MG63 (cell line): Measurements from ENCODE around the gene SALL1. TPM values are rescaled to one million over a fixed set of nuclear protein-coding genes. Genes with fewer than 3 reads are reported as not detected.

Experiments
- DNase-seq: peaks from one replicate; pipeline ENCODE4 v3.0.0-alpha.2; 2020
- H3K27me3 ChIP-seq: fragments of 250-450 bp; sonication (Bioruptor Pico); 2 replicates; pipeline ENCODE4 v1.5.1; 2020; ENCODE audit warnings: mild to moderate bottlenecking, moderate library complexity
- H3K36me3 ChIP-seq: fragments of 250-450 bp; sonication (Bioruptor Pico); 2 replicates; pipeline ENCODE4 v1.5.1; 2020; ENCODE audit warnings: mild to moderate bottlenecking, moderate library complexity
- H3K4me3 ChIP-seq: fragments of 250-450 bp; sonication (Bioruptor Pico); 2 replicates; pipeline ENCODE4 v1.5.1; 2020; ENCODE audit warnings: mild to moderate bottlenecking, moderate library complexity
- H3K9me3 ChIP-seq: fragments of 250-450 bp; sonication (Bioruptor Pico); 2 replicates; pipeline ENCODE4 v1.5.1; 2020; ENCODE audit warnings: mild to moderate bottlenecking, moderate library complexity
- total RNA-seq: library from RNA; depleted of rRNA; stranded (reverse); fragments of >200 nt; shearing (Covaris generic); gene quantifications from 2 replicates; pipeline ENCODE4 v1.2.3, GENCODE V29; 2014; ENCODE audit warnings: low replicate concordance

Gene SALL1
- total RNA-seq, 1 experiment from 2014 or later = 0.13 TPM

- Histone ChIP-seq H3K27me3 (no peaks in the 10 kb centered on the region), H3K4me3 (no peak overlapping the region), H3K36me3 (no peaks in the 10 kb centered on the region), H3K9me3 (no peaks in the 10 kb centered on the region)
- no peak for DNase-seq
Measured at GRCh38 chr16:51163366-51163765, 12.3 kb upstream of the SALL1 start.

GRCh38 chr16:51161440-51162195 is 10.5 kb upstream of the SALL1 start:
- Histone ChIP-seq H3K27me3 (no peaks in the 10 kb centered on the region), H3K4me3 (no peak overlapping the region), H3K36me3 (no peaks in the 10 kb centered on the region), H3K9me3 (no peaks in the 10 kb centered on the region)
- no peak for DNase-seq

DNA sequence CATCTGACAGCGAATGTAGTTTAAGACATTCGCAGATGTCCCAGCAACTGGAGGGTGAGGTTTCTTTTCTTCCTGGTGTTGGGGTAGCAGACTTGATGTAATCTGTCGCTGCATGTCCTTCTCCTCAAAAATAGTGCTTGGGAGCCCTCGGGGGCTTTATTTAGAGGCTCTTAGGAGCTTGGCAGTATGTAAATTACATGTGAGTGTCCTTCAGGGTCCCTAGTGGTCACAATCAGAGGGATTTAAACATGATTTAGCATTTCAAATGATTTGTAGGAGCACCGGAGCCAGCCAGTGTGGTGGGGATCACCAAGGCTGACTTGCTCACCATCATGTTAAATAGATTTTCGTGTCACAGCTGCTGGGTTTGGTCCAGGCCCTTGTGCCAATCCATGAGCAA is 8.8 kb upstream of the SALL1 start:
- no peak for DNase-seq
- Histone ChIP-seq H3K4me3 (no peak overlapping the region), H3K9me3 (no peaks in the 10 kb centered on the region), H3K36me3 (no peaks in the 10 kb centered on the region), H3K27me3 (no peaks in the 10 kb centered on the region)

DNA sequence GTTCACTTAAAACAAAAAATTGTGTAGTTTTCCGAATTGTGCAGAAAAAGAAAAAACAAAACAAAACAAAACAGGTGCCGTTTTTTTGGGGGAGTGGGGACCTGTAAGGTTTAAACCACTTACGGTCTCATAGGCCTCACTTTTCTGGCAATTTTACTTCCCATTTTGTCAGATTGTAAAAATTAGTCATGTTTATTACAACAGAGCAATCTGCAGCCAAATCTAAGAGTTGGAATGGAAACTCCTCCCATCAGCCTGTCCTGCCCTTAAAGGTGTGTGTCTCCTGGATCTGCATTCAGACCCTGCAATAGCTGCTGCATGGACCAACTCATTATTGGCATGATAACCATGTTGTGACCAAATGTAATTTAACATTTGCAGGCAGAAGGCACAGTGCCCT is 8.2 kb upstream of the SALL1 start:
- Histone ChIP-seq H3K27me3 (no peaks in the 10 kb centered on the region), H3K36me3 (no peaks in the 10 kb centered on the region)
- no peak for DNase-seq

DNA sequence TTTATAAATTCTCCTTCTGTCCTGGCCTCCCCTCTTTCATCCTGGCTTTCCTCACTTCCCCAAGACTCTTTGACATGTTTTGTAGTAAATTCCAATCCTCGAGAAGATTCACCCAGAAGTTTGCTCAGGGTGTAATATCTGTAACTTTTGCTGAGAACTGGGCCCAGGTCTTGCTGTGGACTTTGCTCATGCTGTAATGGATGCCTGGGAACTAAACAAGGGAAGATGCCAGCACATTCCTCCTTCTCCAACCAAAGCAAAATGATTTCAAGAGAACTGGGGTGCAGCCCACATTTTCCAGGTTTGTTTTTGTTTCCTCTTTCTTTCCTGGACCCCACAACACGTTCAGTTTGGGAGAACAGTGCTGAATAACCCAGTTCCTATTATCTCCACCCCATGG is 6.6 kb upstream of the SALL1 start:
- DNase-seq = no peak

More for the DNA sequence above, 8.2 kb upstream of the SALL1 start:
- Histone ChIP-seq H3K4me3 (no peak overlapping the region), H3K9me3 (no peaks in the 10 kb centered on the region)

GRCh38 chr16:51156807-51157200 is 5.7 kb upstream of the SALL1 start:
- Histone ChIP-seq H3K27me3 (no peaks in the 10 kb centered on the region), H3K4me3 (no peak overlapping the region), H3K9me3 (no peaks in the 10 kb centered on the region), H3K36me3 (no peaks in the 10 kb centered on the region)
- no peak for DNase-seq

More for the DNA sequence above, 6.6 kb upstream of the SALL1 start:
- Histone ChIP-seq H3K9me3 (no peaks in the 10 kb centered on the region), H3K27me3 (no peaks in the 10 kb centered on the region), H3K4me3 (no peak overlapping the region), H3K36me3 (no peaks in the 10 kb centered on the region)

DNA sequence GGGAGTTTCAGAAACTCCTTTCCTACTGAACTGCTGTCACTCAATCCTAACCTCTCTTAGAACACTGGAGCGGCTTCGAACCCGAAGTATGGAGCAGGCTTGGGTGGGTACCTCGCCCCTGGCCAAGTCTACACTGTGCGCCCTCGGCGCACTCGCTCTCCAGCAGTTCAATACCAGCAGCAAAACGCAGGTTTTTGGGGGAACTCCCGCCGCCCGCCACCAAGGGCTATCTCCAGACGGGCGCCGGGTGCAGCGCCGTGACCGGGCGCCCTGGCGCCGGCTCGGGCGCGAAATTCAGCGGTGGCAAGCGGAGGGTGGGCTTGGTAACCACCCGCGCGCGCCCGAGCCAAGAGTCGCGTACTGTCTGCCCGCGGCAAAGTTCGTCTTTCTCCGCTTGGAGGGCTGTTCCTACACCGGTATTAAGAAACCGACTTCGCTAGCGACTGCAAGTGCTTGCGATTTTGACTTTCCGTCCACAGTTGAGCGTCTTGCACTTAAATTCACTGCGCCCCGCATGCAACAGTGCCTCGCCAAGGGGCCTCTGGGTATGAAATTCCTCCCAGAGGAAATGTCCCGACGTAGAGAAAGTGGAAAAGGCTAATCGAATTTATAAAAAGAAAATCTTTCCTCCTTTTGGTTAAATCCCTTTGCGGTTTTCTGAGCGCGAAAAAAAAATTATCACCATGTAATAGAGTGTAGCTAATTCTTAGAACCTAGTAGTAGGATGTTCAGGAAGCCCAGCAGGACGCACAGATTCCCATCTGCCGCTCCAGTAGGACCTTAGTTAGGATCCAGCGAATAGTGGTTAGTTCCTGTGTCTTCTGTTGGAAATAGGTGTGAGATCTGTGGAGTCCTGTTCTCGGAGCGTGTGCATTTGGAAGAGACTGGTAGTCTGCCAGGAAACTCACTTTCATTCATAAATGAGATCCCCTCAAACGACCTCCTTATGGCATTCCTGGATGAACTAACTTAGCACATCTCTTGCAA is 5.0 kb upstream of the SALL1 start:
- no peaks in the 10 kb centered on the region for H3K27me3 ChIP-seq

DNA sequence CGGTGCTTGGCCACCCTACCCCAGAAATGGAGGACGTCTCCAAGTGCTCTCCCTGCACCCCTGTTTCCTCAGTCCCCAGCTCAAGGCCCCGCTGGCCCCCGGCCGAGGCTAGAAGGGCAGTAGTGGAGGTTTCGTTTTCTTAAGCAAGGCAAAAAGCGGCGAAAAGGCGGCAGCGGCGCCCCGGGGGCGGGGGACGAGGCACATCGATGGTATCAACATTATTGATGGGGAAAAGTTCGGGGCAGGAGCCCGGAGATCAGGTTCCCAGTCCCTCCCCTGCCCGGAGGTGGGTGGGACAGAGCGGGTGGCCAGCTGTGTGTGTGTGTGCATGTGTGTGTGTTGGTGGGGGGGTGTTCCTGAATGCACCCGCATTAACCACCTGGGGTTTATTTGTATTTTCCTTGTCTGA is 4.1 kb upstream of the SALL1 start:
- Histone ChIP-seq H3K36me3 (no peaks in the 10 kb centered on the region), H3K9me3 (no peaks in the 10 kb centered on the region), H3K4me3 (peak overlapping the region; percentile 27), H3K27me3 (no peaks in the 10 kb centered on the region)
- no peak for DNase-seq

More for the DNA sequence above, 5.0 kb upstream of the SALL1 start:
- no peaks in the 10 kb centered on the region for H3K36me3 ChIP-seq
- no peaks in the 10 kb centered on the region for H3K9me3 ChIP-seq
- no peak for DNase-seq
- H3K4me3 ChIP-seq = peak overlapping the region; percentile 27

GRCh38 chr16:51154271-51155171 is 3.5 kb upstream of the SALL1 start:
- Histone ChIP-seq H3K36me3 (no peaks in the 10 kb centered on the region), H3K4me3 (peak overlapping the region; percentile 27), H3K27me3 (no peaks in the 10 kb centered on the region), H3K9me3 (no peaks in the 10 kb centered on the region)
- DNase-seq = no peak

GRCh38 chr16:51153577-51154031 is 2.5 kb upstream of the SALL1 start:
- no peak for DNase-seq
- Histone ChIP-seq H3K36me3 (no peaks in the 10 kb centered on the region), H3K27me3 (no peaks in the 10 kb centered on the region), H3K9me3 (no peaks in the 10 kb centered on the region), H3K4me3 (no peak overlapping the region)

DNA sequence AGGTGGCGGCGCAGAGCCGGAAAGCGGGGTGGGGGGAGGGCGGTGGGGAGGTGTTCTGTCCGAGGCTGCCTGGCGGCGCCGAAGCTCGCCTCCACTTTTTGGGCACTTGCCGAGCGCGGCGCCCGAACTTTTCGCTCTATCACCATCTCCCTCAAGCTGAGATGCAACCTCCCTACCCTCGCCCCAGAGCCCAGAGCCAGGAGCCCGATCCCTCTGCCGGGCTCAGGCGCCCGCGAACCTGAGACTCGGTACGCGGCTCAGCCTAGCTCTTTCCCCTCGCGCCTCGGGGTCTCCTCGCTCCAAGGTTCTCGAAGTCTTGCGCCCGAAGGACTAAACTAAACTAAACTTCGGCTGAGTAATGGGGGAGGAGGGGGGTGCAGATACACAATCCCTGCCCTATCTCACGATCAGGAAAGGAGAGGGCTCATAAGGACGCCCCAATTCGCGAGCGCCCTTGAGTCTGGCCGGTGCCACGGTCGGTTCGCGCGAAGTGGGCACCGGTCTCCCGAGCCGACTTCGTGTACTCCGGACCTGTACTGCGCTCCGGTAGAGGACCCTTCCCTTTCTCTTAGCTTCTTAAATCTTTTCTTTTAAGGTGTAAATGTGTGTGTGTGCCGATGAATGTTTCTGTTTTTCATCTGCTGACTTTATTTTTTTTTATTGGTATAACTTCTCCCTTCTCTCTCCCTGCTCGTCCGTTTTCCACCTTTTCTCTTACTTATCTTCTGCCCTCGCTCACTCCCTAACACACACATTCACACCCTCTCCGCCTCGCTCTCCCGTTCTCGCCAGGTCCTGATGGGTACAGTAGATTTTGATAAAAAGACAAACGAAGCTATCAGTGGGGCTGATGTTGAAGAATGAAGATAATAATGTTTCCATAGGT is 1.9 kb upstream of the SALL1 start:
- Histone ChIP-seq H3K27me3 (no peaks in the 10 kb centered on the region), H3K4me3 (peak overlapping the region; percentile 51), H3K36me3 (no peaks in the 10 kb centered on the region), H3K9me3 (no peaks in the 10 kb centered on the region)
- DNase-seq = no peak

DNA sequence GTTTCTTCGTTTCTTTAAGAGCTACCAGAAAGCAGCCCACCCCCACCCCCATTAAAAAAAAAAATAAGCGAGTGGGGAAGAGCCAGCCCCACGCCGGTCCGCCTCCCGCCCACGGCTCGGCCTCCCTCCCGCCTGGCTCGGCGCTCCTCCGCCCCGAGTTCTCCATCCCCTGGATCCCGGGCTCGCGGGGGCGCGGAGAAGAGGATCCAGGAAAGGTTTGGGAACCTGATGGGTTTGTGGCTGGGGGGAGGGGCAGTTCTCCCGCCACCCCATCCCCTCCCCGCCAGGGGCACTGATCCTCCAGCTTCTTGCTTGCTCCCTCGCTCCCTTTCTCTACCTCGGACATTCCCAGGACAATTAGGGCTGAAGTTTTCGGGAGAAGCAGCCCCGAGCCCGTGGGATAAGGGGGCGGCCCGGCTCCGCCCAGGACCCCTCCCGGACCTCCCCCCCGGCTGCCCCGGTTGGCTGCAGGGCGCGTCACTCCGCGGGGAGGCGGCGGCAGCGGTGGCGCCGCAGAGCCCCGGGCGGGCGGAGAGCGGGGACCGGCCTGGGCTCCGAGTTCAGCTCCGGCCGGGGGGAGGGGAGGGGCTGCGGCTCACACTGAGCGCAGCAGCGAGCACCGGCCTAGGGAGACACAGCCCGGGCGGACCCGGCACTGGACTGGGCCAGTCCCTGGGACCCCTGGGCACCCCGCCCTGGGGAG is 1.0 kb upstream of the SALL1 start:
- Histone ChIP-seq H3K9me3 (no peaks in the 10 kb centered on the region), H3K4me3 (peak overlapping the region; percentile 51), H3K27me3 (no peaks in the 10 kb centered on the region), H3K36me3 (no peaks in the 10 kb centered on the region)
- DNase-seq = peak; percentile 79

GRCh38 chr16:51151435-51151960 is 428 bp upstream of the SALL1 start:
- Histone ChIP-seq H3K27me3 (no peaks in the 10 kb centered on the region), H3K36me3 (no peaks in the 10 kb centered on the region), H3K4me3 (peak overlapping the region; percentile 51), H3K9me3 (no peaks in the 10 kb centered on the region)
- peak; percentile 65 for DNase-seq

DNA sequence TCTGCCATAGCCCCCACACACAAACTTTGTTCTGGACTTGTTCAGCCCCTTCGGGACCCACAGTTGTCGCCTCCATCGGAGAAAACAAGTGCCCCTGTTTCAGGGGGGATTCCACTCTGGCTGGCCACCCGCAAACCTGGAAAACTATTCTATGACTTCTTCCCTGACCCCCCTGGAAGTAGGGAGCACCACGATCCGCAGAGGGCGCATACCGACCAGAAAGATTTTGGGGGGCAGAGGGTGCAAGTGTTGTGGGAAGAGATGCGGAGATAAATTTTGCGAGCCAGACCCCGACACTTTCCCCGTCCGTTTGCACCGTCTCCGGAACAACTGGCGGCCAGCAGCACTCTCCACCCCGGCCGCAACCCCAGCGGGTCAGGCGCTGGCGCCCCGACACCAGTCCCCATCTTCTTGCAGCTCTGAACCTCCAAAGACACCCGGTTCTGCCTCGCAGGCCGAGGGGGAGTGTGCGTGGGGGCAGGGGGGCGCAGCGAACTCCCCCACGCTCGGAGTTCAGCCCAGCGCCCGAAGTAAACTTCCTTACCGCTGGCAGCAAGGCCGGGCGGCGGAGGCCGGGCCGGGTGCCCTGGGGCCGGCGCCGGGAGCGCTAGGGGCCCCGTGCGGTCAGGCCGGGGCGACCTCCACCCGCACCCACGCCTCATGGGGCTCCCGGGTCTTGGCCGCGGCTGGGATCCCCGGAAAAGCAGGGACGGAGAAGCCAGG is 744 bp downstream of the SALL1 start:
- no peak for DNase-seq
- no peaks in the 10 kb centered on the region for H3K36me3 ChIP-seq
- H3K27me3 ChIP-seq = no peaks in the 10 kb centered on the region
- no peaks in the 10 kb centered on the region for H3K9me3 ChIP-seq
- peak overlapping the region; percentile 51 for H3K4me3 ChIP-seq
